ENCODE data around the gene EZH2.

The EZH2 gene

DNA sequence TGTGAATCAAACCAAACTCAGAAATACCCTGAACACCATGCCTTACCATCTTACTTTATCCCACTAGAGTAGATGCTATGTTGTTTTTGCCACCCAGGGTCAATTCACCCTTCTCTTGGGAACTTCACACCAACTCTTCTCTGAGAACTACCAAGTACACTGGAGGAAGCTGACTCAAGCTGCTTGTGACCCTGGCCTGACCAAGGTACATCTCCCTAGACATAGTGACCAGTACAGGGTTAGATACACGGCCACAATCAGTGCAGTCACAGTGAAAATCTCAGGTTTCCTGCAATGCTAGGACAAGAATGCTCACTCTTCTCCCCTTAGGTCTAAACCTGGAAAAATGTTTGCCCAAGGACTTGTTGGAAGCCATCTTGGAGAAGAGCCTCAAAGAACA is 31.8 kb downstream of the EZH2 start:
- DNase-seq: no peak

DNA sequence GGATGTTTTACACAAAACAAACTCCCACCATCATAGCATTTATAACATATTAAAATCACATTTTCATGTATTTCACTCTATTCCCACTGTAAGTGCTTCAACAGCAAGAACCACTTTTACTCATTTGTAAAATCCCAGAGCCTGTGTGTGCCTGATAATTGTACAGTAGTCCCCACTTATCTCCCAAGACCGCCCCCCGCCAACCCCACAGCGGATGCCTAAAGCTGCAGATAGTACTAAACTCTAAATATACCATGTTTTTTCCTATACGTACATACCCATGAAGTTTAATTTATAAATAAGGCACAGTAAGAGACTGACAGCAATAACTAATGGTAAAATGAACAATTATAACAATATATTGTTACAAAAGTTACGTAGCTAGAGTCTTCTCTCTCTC is 33.5 kb downstream of the EZH2 start:
- DNase-seq: no peak

DNA sequence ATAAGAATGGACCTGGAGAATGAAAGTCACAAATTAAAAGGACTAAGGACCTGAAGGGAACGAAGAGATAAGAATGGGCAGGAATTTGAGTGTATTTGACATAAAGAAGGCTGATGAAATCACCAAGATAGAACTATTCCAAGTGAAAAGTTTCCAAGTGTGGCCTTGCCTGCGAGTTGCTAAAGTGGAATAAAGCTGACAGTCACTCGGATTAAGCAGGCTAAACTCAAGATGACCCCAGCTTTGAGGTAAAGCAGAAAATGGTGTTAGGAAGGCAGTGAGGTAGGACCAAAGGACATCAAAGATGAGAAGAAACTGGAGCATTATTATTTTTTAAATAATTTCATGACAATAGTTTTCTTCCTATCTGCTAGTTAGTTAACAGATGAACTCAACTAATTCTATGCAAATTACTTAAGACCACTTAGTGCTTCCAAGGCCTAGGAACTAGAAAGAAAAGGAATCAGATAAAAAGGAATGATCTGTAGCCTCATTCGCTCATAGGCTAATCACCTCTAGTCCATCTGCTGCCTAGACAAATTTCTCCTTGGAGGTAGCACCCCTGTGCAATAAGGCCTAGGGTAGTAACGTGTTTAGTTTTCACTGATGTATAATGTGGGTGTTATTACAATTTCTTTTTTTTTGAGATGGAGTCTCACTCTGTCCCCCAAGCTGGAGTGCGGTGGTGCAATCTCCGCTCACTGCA is 34.5 kb downstream of the EZH2 start:
- DNase-seq: peak; percentile 27

DNA sequence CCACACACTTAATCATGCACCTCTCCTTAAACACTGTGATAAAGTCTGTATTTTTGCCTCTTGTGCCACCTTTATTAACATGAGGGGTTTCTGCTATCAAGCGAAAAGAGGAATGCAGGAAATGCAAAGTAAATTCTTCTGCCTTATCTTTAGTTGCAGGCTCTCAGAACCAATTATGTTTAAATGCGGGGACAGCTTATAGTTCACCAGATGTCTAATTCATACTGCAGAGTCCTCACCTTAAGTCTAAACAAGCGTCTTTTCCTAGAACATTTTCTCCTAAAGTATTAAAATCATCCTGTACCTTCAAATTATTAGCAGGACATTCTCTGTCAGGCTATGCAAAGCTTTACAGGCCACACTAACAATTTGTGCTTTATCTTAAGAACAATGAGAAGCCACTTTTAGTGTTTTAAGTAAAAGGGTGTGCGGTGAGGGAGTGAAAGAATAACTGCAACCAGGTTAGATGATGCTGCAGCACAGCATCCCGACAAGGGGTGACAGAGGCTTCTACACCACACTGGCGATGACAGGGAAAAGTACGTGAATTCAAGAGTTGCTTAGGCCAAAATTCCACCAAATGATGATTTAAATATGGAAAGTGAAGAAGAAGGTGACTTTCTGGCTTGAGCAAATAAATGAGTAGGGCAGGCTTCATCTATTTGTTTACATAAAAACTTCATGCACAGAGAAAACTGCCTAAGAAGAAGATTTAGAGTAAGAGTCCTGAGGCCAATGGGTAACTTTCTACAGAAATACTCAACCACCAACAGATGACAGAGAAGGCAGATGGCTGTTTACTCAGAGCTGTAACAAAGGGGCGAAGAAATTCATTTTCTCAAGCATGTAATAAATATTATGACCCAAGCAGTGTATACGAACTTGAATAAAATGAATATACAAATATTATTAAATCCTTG is 36.0 kb downstream of the EZH2 start:
- peak; percentile 20 for DNase-seq

DNA sequence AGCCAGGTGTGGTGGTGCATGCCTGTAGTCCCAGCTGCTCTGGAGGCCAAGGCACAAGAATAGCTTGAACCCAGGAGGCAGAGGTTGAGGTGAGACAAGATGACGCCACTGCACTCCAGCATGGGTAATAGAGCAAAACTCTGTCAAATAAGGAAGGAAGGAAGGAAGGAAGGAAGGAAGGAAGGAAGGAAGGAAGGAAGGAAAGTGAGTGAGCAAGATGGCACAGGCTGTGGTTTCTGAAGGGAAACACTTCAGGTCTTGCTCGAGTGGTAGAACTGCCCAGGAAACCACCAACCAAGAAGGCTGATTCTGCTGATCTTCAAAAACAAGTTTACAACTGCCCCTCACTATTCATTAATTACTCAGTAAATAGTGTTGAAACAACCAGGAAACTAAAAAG is 45.2 kb downstream of the EZH2 start:
- DNase-seq: no peak

DNA sequence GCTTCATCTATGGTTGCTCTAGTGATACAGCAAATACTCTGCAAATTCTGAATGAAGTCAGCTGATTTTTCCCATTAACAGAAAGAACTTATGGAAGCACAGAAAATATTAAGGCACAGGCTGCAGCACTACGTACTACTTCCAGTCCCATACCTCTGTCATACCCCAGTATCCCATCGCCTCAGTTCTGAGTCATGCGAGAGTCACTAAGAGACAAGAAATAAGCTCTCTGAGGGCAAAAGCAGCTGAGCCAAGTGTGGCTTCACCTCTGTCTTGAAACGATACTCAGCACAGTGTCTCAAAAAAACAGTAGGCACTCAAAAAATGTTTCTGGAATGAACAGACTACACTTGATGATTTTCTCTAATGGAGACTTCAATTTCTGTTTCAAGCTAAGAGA is 48.2 kb downstream of the EZH2 start:
- no peak for DNase-seq

DNA sequence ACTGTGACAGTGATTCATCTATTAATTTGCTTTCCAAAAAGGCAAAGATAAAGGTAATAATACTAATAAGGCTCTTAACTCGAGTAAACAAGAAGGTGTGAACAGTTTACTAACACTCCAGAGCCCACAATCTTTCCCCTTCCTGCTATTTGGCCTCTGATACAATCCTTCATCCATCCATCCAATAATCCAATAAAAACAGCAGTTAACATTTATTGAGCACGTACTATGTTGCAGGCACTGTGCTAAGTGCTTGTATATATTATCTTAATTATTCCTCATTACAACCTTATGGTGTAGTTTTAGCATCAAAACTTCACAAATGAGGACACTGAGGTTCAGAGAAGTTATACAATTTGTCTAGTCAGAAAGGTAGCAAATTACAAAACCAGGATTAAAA is 49.5 kb downstream of the EZH2 start:
- DNase-seq: no peak

DNA sequence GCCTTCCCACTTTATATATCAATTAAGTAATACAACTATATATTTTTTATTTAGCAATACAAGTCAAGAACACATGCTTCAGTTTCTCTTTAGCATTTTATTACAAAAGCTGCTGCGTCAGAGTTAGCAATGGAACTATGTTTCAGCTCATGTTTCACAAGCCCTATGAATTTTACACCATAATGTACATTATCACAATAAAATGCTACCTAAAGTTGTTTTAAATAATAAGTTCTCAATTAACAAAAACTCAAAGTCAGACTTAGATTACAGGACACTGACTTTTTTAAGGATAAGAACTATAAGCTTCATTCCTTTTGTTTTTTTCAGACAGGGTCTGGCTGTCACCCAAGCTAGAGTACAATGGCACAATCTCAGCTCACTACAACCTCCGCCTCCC is 52.3 kb downstream of the EZH2 start:
- DNase-seq: no peak

DNA sequence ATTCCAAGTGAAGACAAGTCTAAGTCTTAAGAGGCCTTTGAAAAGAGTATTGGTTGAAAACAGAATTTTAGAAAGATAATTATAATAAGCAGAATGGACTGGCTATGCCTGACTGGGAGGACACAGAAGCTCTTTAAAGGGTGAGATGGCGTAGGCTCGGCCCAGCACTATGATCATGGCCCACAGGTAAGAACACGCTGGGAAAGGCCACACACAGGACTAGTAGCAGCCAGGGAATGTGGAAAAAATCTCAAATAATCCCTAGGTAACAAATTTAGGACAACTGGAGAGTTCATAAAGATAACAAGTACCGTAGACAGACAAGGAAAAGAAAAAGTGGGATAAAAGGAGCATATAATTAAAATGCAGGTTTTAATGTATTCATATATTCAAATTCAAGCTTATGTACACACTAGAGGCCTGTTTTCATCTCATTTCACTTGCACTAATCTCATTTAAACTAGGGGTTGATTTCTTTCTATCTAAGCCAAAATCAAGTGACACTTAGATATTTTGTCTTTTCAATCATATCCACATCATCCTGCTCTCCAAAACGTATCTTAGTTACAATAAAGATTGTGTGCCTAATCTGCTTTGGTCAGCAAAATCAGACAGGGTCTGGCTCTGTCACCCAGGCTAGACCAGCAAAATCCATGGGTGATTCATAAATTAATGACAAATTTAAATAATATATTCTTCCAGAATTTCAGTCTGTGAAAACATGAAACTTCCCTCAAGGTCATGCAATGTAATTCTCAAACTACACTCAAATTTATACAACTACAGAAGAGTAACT is 53.0 kb downstream of the EZH2 start:
- no peak for DNase-seq

DNA sequence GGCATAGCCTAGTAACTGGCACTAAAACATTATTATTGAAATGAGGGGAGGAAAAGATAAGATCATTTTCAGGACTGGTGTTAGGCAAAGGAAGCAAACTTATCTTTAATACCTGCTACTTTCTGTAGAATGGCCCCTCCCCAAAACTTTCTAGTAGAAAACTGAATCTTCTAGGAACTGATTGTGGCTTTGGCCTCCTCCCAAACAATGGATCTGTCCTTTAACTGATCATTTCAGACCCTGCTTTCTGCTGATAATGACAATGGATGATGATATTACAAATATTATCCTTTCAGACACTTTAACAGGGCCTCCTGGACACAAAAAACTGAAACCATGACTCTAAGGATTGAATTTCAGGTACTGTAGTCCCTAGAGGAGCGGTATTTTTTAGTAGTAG is 55.1 kb downstream of the EZH2 start:
- DNase-seq: no peak

DNA sequence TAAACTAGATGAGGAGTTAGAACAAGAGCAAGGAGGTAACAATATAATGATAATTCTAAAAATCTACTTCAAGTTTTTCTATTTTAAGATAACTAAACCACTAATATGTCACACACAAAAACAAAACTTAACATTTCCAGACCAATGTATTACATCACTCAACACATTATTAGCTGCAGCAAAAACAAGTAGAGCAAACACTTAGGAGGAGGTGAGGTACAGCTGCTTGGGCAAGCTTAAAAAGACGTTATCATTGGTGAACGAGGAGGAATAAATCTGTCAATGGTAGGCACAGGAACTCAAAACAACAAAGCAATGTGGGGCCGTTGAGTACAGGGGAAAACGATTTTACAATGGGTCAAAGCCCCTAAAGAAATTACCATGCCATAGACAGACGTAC is 58.8 kb downstream of the EZH2 start:
- DNase-seq: no peak

DNA sequence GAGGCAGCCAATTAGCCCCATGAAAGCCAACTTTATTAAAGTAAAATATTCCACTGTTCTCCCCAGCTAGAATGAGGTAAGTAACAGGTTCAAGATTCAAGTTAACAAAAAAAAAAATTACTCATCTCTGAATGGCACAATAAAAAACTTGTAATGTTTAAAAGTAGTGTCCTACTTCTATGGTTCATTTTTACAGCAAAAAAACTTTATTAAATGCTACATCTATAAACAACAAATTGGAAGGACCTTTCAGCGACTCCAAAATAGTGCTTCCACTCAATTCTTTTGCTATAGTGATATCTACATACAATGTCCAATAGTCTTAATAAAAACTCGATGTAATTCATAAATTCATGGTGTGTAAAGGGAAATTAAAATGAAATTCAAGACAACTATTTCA is 59.2 kb downstream of the EZH2 start:
- no peak for DNase-seq

DNA sequence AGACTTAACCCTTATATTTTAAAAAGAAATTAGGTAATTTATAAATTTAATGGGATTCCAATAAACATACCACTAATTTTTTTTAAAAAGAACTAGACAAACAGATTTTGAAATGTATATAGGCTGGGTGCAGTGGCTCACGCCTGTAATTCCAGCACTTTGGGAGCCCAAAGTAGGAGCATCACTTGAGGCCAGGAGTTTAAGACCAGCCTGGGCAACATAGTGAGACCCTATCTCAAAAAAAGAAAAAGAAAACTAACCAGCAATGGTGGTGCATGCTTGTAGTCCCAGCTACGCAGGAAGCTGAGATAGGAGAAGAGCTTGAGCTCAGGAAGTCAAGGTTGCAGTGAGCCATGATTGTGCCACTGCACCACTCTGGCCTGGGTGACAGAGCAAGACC is 62.7 kb downstream of the EZH2 start:
- DNase-seq: no peak

DNA sequence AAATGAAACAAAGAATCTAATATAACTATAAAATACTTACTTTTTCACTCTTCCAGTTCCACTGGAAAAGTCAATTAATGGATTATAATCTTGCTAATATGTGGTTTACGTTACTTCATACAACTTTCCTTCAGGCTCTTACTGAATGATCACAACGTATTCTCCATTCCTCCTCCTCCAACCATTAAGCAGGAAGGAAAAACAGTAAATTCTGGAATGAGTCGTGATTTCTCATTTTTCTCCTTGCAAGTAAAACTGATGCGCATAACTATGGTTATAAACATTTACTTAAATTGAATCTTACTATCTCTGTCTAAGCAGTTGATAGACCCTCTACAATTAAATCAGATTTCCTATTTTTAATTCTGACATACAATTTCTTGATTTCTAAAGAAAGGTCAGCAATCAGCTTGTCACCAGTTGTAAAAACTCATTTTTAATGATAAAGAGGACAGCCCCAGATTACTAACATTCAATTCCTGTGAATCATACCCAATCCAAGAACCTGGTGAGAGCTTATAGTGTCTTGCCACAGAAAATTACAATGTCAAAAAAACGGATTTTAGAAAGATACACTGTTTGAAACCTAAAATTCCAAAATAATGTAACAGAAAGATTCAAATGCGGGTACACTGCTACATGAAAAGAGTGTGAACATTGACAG is 64.3 kb downstream of the EZH2 start:
- no peak for DNase-seq

DNA sequence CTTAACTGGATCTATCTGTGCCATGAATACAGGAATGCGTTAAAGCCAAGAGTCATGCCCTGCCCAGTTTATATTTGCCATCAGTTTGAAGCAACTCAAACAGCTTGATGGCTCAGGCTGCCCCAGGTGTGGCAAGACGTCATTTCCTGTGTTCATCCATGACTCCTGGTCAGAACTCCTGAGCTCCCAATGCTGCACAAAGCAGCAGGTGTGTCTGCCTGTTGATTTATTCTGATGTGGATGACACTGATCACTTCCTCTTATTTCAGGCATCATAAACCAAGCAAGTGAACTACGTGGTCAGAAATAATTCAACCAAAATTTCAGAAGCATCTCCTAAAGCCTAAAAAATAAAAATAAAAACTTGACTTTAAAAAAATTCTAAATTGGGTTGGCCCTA is 68.5 kb downstream of the EZH2 start:
- DNase-seq: no peak

DNA sequence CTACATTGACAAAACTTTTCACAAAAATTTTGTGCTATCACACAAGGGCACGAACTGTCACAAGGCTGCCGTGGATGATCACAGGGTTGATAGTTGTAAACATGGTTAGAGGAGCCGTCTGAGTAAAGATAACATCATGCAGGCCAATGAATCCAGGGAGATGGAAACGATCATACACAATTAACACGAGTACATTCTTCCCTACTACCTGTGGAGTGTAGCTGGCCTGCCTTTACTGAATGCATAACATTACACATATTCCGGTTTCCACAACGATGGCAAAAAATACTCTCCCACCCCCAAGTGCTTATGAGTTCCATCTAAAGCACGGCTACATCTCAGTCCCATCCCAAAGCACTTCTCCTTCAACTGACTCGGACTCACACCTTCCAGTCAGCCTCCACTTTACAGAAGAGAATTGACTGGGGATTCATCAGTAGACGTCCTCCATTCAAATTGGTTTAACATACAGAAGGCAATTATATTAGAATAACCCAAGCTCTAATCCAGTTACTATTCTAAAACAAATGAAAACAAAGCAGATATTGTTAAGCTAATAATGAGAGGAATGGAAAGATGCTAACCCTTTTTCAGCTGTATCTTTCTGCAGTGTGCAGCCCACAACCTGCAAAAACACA is 69.0 kb downstream of the EZH2 start:
- no peak for DNase-seq

DNA sequence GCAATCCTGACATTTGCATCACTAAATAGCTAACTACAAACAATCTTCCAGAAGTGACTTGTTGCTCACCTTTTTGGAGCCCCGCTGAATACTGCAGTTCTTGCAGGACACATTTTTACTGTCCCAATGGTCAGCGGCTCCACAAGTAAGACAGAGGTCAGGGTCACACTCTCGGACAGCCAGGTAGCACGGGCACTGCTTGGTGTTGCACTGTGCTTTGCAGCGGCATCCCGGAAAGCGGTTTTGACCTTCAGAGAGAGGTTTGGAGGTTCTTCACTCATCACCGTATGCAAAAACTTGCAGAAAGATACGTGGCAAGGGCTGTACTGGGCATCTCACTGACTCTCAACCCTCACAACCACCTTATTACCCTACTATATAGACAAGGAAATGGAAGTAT is 70.2 kb downstream of the EZH2 start:
- no peak for DNase-seq

DNA sequence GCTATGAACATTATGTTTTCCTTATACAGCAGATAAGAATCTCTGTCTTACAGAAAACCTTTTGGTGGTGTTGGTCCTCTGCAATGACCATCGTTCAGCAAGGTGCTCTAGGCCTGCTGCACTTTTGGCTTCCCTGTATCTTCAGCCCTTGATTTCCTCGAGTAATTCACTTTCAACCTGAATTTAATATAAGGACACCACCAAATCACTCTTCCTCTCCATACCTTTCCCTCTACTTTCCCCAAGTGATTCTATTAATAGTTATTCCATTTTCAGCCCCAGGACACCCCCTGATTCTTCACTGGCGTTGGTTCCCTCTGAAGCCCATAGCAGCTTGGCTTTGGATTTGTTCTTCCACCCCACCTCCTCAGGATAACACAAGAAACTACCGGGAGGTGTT is 72.2 kb downstream of the EZH2 start:
- DNase-seq: no peak

DNA sequence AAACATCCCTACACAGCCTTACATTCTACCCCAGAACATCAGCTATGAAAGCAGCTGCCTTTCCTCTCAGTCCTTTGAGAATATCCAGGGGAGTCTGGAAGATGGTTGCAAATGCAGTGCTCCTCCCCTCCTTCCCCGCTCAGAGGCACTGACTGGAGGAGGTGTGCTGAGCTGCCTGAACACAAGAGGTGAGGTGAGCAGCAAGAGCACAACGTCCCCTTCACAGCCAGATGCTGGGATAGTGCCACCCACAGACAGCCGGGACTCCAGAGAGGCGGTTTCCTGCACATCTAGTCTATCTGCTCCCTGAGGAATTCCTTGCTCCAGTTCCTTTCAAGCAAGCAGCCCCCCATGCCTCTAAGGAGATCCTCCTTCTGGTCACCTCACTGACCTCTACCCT is 74.2 kb downstream of the EZH2 start:
- DNase-seq: no peak

DNA sequence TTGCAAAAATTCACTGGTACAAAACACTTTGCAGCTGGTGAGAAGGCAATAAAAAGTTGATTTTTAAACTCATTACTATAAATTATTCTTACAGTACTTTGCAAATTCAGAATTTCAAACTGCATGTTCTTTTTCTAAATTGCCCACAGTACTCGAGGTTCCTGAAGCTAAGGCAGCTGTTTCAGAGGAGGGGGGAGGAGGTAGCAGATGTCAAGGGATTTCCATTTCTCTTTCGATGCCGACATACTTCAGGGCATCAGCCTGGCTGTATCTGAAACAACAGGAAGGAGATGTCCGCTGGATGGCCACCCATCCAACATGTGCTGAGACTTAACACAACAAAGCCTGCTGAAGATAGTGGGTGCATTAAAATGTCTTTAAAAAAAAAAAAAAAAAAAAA is 76.7 kb downstream of the EZH2 start:
- peak; percentile 38 for DNase-seq

DNA sequence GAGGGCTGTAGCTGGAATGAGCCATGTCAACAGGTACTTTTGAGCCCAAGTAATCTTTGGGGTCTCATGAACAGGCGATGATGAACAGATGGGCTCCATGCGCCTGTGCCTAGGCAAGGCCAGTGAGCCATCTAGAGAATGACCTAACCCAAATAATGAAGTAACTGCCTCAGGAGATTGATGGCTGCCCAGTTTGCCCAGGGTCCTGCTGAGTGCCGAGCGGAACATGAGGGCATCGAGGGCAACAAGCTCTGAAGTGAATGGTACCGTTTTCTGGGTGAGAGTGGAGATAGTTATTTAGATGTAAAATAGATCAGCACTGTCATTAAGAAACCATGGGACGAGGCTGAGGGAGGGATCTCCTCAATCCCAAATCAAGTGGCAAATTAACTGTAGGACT is 77.9 kb downstream of the EZH2 start:
- DNase-seq: no peak

DNA sequence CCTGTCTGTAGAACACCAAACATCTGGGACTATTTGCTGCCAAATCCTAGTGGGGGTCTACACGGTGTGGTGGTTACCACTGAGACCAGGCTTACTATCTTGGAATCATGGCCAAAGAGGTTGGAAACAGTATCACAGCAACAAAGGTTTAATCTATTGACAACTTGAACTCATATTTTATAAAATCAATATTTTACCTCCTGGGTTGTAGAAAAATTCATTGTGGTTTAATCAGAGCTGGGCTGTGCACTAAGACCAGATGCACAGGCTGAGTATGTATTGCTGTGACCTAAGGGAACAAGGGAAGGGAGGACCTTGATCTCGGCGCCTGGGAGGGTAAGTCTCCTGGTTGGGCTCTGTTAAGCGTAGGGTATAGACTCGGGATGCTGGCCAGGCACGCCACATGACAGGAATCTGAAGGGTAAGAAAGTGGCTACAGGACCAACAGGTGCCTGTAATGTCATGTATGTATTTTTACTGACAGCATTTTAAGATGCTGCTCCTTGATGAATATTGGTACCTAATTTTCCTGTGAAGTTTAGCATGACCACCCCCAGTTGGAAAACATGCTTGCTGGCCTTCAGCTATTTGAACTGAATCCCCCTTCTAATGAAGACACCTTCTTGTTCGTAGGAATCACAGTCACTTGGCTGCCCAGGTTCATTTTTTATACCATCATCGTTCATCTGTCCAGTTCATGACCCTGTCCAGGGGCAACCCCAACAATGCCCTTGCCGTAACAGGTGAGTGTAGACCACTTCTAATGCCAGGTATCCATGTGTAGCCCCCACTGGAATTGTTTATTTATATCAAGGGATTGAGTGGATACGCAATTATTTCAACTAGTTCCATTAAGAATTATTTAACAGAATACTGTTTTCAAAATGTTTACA is 79.5 kb downstream of the EZH2 start:
- DNase-seq: no peak
